GM19193 (cell line): ENCODE data around the gene INF2.

ENCODE experiments used
- POLR2A ChIP-seq: IDR thresholded peaks from 4 replicates; pipeline ENCODE4 v1.6.1; 2011; ENCODE audit not compliant: insufficient read depth, insufficient read length; ENCODE audit errors: extremely low read depth

Gene INF2

GRCh38 chr14:104689109-104689880 is at the start of gene INF2:
Gene INF2, plus strand, starts transcription at chr14:104689618. Its CDS starts 11,748 bp downstream, at chr14:104701366.
- no peak for TF ChIP-seq POLR2A

GRCh38 chr14:104639885-104640548 is 49.4 kb upstream of the INF2 start:
- no peak for TF ChIP-seq POLR2A

GRCh38 chr14:104640681-104641080 is 48.7 kb upstream of the INF2 start:
- no peak for TF ChIP-seq POLR2A

- TF ChIP-seq POLR2A, result no peak
Measured at GRCh38 chr14:104641753-104642539, 47.5 kb upstream of the INF2 start.

GRCh38 chr14:104642540-104642868 is 46.9 kb upstream of the INF2 start:
- no peak for TF ChIP-seq POLR2A

GRCh38 chr14:104643306-104643705 is 46.1 kb upstream of the INF2 start:
- TF ChIP-seq POLR2A, result no peak

- no peak for TF ChIP-seq POLR2A
Measured at GRCh38 chr14:104644091-104644635, 45.3 kb upstream of the INF2 start.

GRCh38 chr14:104644656-104645378 is 44.6 kb upstream of the INF2 start:
- TF ChIP-seq POLR2A, result no peak

GRCh38 chr14:104647467-104648043 is 41.9 kb upstream of the INF2 start:
- TF ChIP-seq POLR2A, result no peak

- TF ChIP-seq POLR2A, result no peak
Measured at GRCh38 chr14:104650057-104650980, 39.1 kb upstream of the INF2 start.

- TF ChIP-seq POLR2A, result no peak
Measured at GRCh38 chr14:104650981-104651875, 38.2 kb upstream of the INF2 start.

GRCh38 chr14:104651876-104652260 is 37.5 kb upstream of the INF2 start:
- no peak for TF ChIP-seq POLR2A
